SK-N-SH (cell line): ENCODE data around the gene PODXL2. TPM values are rescaled to one million over a fixed set of nuclear protein-coding genes. Genes with fewer than 3 reads are reported as not detected.

ENCODE experiments used
- CTCF ChIA-PET: fragments of 300-600, 350-600 bp; formaldehyde crosslinking; extraction: SDS; loops from one replicate; lab custom pipeline; 2021; lab: Yijun Ruan, JAX
- POLR2A ChIA-PET: fragments of 350-600 bp; sonication (Branson Sonifier 250); formaldehyde crosslinking; extraction: SDS; loops from one replicate; lab custom pipeline; 2020; ENCODE audit warnings: antibody characterized with exemption, inconsistent platforms; lab: Yijun Ruan, JAX
- DNase-seq: peaks from one replicate; pipeline ENCODE4 v3.0.0; 2012
- H2AFZ ChIP-seq: fragments of 200-600 bp; sonication (generic); 2 replicates; pipeline ENCODE4 v1.8.1; 2016; ENCODE audit warnings: antibody characterized with exemption, mild to moderate bottlenecking, low read depth
- H3F3A ChIP-seq: fragments of 200-600 bp; sonication (generic); replicated peaks from 2 replicates; pipeline ENCODE3; 2016; ENCODE audit warnings: antibody characterized with exemption, mild to moderate bottlenecking; ENCODE audit not compliant: insufficient read depth
- H3K27ac ChIP-seq, 2 experiments: fragments of 200-500 bp in 1 of 2; fragments of 200-600 bp in 1 of 2; sonication (Bioruptor generic) in 1 of 2; sonication (generic), shearing (Covaris generic) in 1 of 2; 2 replicates each; pipeline versions ENCODE4 v1.5.1 to v1.6.1; 2014 to 2016; ENCODE audit warnings: low read depth in 2 of 2, inconsistent platforms in 1 of 2, low read length in 1 of 2, mild to moderate bottlenecking in 1 of 2, mixed read lengths in 1 of 2
- H3K27me3 ChIP-seq: fragments of 200-600 bp; sonication (generic), shearing (Covaris generic); 2 replicates; pipeline ENCODE4 v1.6.1; 2016; ENCODE audit warnings: mixed run types; ENCODE audit not compliant: insufficient read depth
- H3K36me3 ChIP-seq, 2 experiments: fragments of 200-500 bp in 1 of 2; fragments of 200-600 bp in 1 of 2; sonication (Bioruptor generic) in 1 of 2; sonication (generic) in 1 of 2; replicated peaks in 1 of 2; 2 replicates each; pipeline versions ENCODE3 to v1.5.1; 2014 to 2016; ENCODE audit warnings: low read length in 1 of 2, mild to moderate bottlenecking in 1 of 2; ENCODE audit not compliant: insufficient read depth in 2 of 2, control insufficient read depth in 1 of 2
- H3K4me1 ChIP-seq, 2 experiments: fragments of 200-500 bp in 1 of 2; fragments of 200-600 bp in 1 of 2; sonication (Bioruptor generic) in 1 of 2; sonication (generic), shearing (Covaris generic) in 1 of 2; 2 replicates each; pipeline versions ENCODE4 v1.5.1 to v1.6.1; 2014 to 2016; ENCODE audit warnings: low read depth in 1 of 2, low read length in 1 of 2, mixed run types in 1 of 2; ENCODE audit not compliant: insufficient read depth in 2 of 2, control insufficient read depth in 1 of 2
- H3K4me2 ChIP-seq: fragments of 200-600 bp; sonication (generic), shearing (Covaris generic); 2 replicates; pipeline ENCODE4 v1.6.1; 2017; ENCODE audit warnings: mixed run types
- H3K4me3 ChIP-seq, 2 experiments: fragments of 200-500 bp in 1 of 2; fragments of 200-600 bp in 1 of 2; sonication (Bioruptor generic) in 1 of 2; sonication (generic), shearing (Covaris generic) in 1 of 2; 2 replicates each; pipeline versions ENCODE4 v1.5.1 to v1.8.1; 2014 to 2016; ENCODE audit warnings: low read depth in 2 of 2, inconsistent platforms in 1 of 2, low read length in 1 of 2, mild to moderate bottlenecking in 1 of 2, mixed read lengths in 1 of 2, moderate library complexity in 1 of 2
- H3K79me2 ChIP-seq: fragments of 200-600 bp; sonication (generic); 2 replicates; pipeline ENCODE4 v1.8.1; 2017; ENCODE audit warnings: mild to moderate bottlenecking; ENCODE audit not compliant: insufficient read depth
- H3K9ac ChIP-seq: fragments of 200-600 bp; sonication (generic); 2 replicates; pipeline ENCODE4 v1.6.1; 2017; ENCODE audit warnings: mixed run types
- H3K9me2 ChIP-seq: fragments of 200-600 bp; sonication (generic); 2 replicates; pipeline ENCODE4 v1.6.1; 2017; ENCODE audit warnings: mixed run types
- H3K9me3 ChIP-seq: fragments of 200-600 bp; sonication (generic); 2 replicates; pipeline ENCODE4 v1.6.1; 2017; ENCODE audit warnings: mixed run types, mild to moderate bottlenecking, moderate library complexity
- H4K20me1 ChIP-seq: fragments of 200-600 bp; sonication (generic); 2 replicates; pipeline ENCODE4 v1.6.1; 2017; ENCODE audit warnings: mild to moderate bottlenecking, mixed run types; ENCODE audit not compliant: insufficient read depth
- CHD2 ChIP-seq: fragments of 150-350 bp; IDR thresholded peaks from 2 replicates; pipeline ENCODE4 v1.6.1; 2018; ENCODE audit warnings: low read length; ENCODE audit not compliant: partially characterized antibody
- ELF1 ChIP-seq: IDR thresholded peaks from 2 replicates; pipeline ENCODE4 v1.4.0; 2012
- FOSL2 ChIP-seq: IDR thresholded peaks from 2 replicates; pipeline ENCODE4 v1.4.0; 2012; ENCODE audit warnings: low read depth, mild to moderate bottlenecking, moderate library complexity, borderline replicate concordance
- FOXJ3 ChIP-seq: sonication (generic); formaldehyde crosslinking; IDR thresholded peaks from 2 replicates; pipeline ENCODE4 v1.5.1; 2020; ENCODE audit warnings: mild to moderate bottlenecking, missing genetic modification reagents
- FOXM1 ChIP-seq: IDR thresholded peaks from 2 replicates; pipeline ENCODE4 v1.4.0; 2012; ENCODE audit warnings: low read depth, mild to moderate bottlenecking
- MAX ChIP-seq: IDR thresholded peaks from 2 replicates; pipeline ENCODE4 v1.4.0; 2012; ENCODE audit warnings: low read depth
- MXI1 ChIP-seq: IDR thresholded peaks from 2 replicates; pipeline ENCODE4 v1.6.1; 2012; ENCODE audit warnings: mild to moderate bottlenecking, low read depth, low read length, improper control_type of control experiment
- NFIC ChIP-seq: IDR thresholded peaks from 2 replicates; pipeline ENCODE4 v1.4.0; 2012; ENCODE audit warnings: borderline replicate concordance
- NRF1 ChIP-seq: IDR thresholded peaks from 2 replicates; pipeline ENCODE4 v1.6.1; 2012; ENCODE audit warnings: low read depth, mild to moderate bottlenecking, low read length
- RAD21 ChIP-seq: IDR thresholded peaks from 2 replicates; pipeline ENCODE4 v1.6.1; 2012; ENCODE audit warnings: mild to moderate bottlenecking, low read length
- RCOR1 ChIP-seq: fragments of 150-350 bp; IDR thresholded peaks from 2 replicates; pipeline ENCODE4 v1.6.1; 2017; ENCODE audit warnings: antibody characterized with exemption, low read length
- SMC3 ChIP-seq: IDR thresholded peaks from 2 replicates; pipeline ENCODE4 v1.6.1; 2012; ENCODE audit warnings: low read depth, low read length, improper control_type of control experiment
- TAF1 ChIP-seq: IDR thresholded peaks from 2 replicates; pipeline ENCODE4 v1.6.1; 2012; ENCODE audit warnings: low read depth, mild to moderate bottlenecking, low read length, moderate library complexity, borderline replicate concordance
- TCF12 ChIP-seq: IDR thresholded peaks from 2 replicates; pipeline ENCODE4 v1.4.0; 2012
- TEAD4 ChIP-seq: IDR thresholded peaks from 2 replicates; pipeline ENCODE4 v1.4.0; 2012; ENCODE audit warnings: mild to moderate bottlenecking, borderline replicate concordance; ENCODE audit not compliant: insufficient read depth
- USF1 ChIP-seq: IDR thresholded peaks from 2 replicates; pipeline ENCODE4 v1.4.0; 2012; ENCODE audit warnings: low read depth, borderline replicate concordance
- USF2 ChIP-seq: fragments of 150-350 bp; IDR thresholded peaks from 2 replicates; pipeline ENCODE4 v1.6.1; 2017; ENCODE audit warnings: antibody characterized with exemption, low read length, low read depth, borderline replicate concordance
- WGBS: methylation state at CpG from one replicate; pipeline ENCODE4 v1.1.6; 2017; ENCODE audit warnings: low lambda C conversion rate; 5-methylcytosine and 5-hydroxymethylcytosine counted together
- polyA plus RNA-seq, 3 experiments: library from polyadenylated mRNA; depleted of rRNA; stranded (reverse); fragments of >200 nt; gene quantifications; 2 replicates each; pipeline ENCODE4 v1.2.3, GENCODE V29; 2012

The PODXL2 gene
- polyA plus RNA-seq, 1 of the 3 experiments (the other 2 are of a cell fraction) = 27.5 TPM

- H3K9me3 ChIP-seq = no peaks in the 10 kb centered on the region
- no peaks in the 10 kb centered on the region for H3K9me2 ChIP-seq
- no peaks in the 10 kb centered on the region for H3K27me3 ChIP-seq
- no peak for DNase-seq
- H3K36me3 ChIP-seq = no peaks in the 10 kb centered on the region
- ChIA-PET CTCF (interaction anchor here (5.7 kb wide), 1 partner anchor 20 kb away, joined by 34 read pairs; no protein-coding TSS in a partner anchor), POLR2A (no interaction called here)
- peaks cover 19% of the 10 kb centered on the region for H3K79me2 ChIP-seq
- H3K4me2 ChIP-seq = no peak overlapping the region
- 92% methylated on average over 4 of the region's 4 CpGs for WGBS
- H3K9ac ChIP-seq = no peak overlapping the region
- H2AFZ ChIP-seq = no peak overlapping the region
- no peak overlapping the region for H3K27ac ChIP-seq
- peaks cover 6 to 26% of the 10 kb centered on the region in 2 experiments; a peak in 3 of 4 replicates for H3K4me1 ChIP-seq
- peaks cover 9% of the 10 kb centered on the region for H3F3A ChIP-seq
- no peak for TF ChIP-seq MAX
- TF ChIP-seq FOXJ3 = no peak
- TF ChIP-seq FOSL2 = no peak
- no peak for TF ChIP-seq FOXM1
- TF ChIP-seq TAF1 = no peak
- TF ChIP-seq MXI1 = no peak
- no peak for TF ChIP-seq NFIC
- no peak for TF ChIP-seq RAD21
- TF ChIP-seq SMC3 = no peak
- TF ChIP-seq USF1 = no peak
- no peak for TF ChIP-seq RCOR1
- no peak for TF ChIP-seq TEAD4
- no peak for TF ChIP-seq CHD2
- no peaks in the 10 kb centered on the region for H4K20me1 ChIP-seq
- H3K4me3 ChIP-seq = no peak overlapping the region
Measured at GRCh38 chr3:127595303-127595702, 33.7 kb upstream of the PODXL2 start.

GRCh38 chr3:127597020-127597771, 31.8 kb upstream of the PODXL2 start:
- no peak for DNase-seq
- WGBS = 91% methylated on average over 12 of the region's 12 CpGs
- peaks cover 6 to 19% of the 10 kb centered on the region in 2 experiments; a peak in 3 of 4 replicates for H3K4me1 ChIP-seq
- no peaks in the 10 kb centered on the region for H3K9me2 ChIP-seq
- peaks cover 3 to 8% of the 10 kb centered on the region in 2 experiments for H3K36me3 ChIP-seq
- peak overlapping the region; percentile 83 for H3K4me2 ChIP-seq
- no peak overlapping the region for H3K9ac ChIP-seq
- TF ChIP-seq NRF1 (no peak), NFIC (no peak), TCF12 (no peak), USF2 (no peak), FOXJ3 (no peak), FOXM1 (no peak), ELF1 (no peak)
- ChIA-PET CTCF (interaction anchor here (0.8 to 5.7 kb wide), 3 partner anchors 22 to 99 kb away, joined by 3 to 34 read pairs (median 6); no protein-coding TSS in a partner anchor), POLR2A (interaction anchor here (1.0 to 1.9 kb wide), 2 partner anchors 8 to 22 kb away, joined by 4 to 6 read pairs; no protein-coding TSS in a partner anchor)
- no peaks in the 10 kb centered on the region for H3K9me3 ChIP-seq
- H3K79me2 ChIP-seq = peaks cover 33% of the 10 kb centered on the region
- no peaks in the 10 kb centered on the region for H4K20me1 ChIP-seq
- no peaks in the 10 kb centered on the region for H3K27me3 ChIP-seq
- no peaks in the 10 kb centered on the region for H3F3A ChIP-seq
- H3K4me3 ChIP-seq = no peak overlapping the region; a peak in 1 of 4 replicates
- no peak overlapping the region for H3K27ac ChIP-seq
- H2AFZ ChIP-seq = peak overlapping the region; percentile 97; the same call in 1 of the 2 replicates
